HG03520 (cell line): ENCODE measurements around the gene RUNX1.

Experiments used
- ATAC-seq: cut with Tn5 transposase; IDR thresholded peaks from one replicate; pipeline ENCODE4 v1.9.1; 2021; ENCODE audit warnings: mild to moderate bottlenecking, moderate library complexity; ENCODE audit not compliant: unreplicated experiment

The RUNX1 gene

DNA sequence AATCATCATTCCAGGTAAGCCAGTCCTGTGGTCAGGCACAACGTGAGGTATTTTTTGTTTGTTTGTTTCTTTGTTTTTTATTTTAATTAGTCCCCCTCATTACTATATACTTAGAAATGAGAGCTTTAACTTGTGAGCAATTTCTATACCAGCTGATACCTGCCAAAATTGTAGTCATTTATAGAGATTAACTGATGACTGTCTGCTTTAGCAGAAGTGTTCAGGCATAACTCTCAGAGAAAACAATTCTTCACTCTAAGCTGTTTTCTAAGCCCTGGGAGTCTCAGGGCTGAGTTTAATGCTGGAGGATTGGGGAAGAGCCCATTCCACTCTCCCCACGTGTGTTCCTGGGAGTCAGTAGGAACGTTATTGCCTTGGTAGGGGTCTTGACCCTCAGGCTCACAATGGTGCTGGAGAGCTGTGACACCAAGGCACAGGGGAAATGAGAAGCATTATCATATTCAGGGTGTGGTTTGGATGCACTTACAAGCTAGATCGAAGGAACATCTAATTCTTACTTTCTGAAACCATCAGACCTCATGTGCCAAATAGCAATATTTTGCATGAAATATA, 212.1 kb downstream of the RUNX1 start:
- ATAC-seq = no peak

DNA sequence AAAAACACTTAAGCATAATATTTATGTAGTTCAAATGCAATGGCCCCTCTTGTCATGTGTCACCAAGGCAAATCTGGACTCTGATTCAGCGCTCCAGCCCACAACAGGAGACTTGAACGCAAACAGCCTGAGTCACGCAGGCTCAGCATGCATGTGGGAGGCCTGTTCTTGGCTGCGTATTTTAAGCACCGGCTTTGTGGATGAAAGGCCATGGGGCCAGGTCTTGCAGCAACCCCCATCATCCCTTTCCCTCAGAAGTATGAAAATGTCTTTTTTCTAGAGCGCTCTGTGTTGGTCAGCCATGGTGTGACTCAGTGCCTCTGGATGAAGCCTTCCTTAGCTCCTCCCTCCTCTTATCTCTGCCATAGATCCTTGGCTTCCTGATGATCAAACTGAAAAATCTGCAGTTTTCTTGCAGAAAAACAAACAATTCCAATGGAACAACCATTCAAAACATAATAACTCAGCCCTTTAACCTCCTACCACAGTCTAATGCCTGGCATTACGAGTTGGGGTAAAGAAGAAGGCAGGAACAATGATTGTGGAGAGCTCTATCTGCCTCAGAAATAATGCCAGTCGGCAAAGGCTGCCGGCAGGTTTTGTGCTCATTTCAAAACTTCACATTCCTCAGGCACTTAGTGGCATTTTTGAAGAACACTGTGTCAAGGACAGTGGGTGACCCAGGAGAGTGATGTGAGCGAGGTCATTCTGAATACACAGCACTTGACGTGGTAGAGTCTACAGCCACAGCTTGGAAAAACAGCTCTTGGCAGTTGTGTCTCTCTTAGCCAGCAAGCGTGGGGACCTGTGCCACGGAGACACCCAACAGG, 212.8 kb downstream of the RUNX1 start:
- no peak for ATAC-seq

DNA sequence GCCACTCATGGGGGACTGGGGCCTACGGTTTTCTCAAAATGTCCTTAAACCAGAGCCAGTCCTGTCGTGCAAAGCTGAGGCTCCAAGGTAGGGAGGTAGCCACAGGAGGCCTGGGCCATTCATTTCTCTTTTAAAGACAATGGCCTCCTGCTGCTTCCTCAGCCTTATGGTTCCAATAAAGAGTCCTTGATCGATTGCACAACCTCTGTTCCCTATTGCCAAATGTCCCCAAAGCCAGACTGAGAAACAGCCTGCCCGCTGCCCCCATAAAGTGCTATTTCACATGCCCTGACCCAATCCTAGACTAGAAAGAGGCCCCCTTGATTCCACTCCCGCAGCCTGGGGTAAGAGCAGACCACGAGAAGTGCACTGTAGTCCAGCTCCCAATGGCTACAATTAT, 213.6 kb downstream of the RUNX1 start:
- no peak for ATAC-seq

DNA sequence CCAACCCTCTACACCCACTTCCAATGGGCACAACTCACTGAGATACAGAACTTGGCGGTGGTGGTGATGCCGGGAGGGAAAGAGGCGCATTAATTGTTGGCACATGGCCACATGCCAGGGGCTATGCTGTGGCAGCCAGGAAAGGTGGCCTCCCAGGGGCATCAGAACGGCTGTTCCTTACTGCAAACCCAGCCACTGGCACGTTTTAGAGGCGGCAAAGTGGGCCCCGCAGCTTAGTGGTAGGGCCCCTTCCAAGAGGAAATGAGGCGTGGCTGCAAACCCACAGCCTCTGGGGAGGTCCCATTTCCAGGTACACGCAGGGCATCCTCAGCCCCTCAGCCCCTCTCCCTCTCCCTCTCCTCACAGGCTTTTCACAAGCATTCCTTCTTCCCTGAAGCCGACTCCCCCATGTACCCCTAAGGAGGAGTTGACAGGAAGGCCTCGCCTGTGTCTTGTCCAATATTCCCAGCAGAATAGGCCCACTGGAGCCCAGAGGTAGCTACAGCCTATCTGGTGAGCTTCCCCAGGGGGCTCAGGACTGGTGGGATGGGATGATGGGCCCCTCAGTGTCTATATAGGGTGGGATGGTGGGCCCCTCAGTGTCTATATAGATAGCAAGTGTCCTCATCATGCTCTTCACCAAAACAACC, 214.1 kb downstream of the RUNX1 start:
- no peak for ATAC-seq

DNA sequence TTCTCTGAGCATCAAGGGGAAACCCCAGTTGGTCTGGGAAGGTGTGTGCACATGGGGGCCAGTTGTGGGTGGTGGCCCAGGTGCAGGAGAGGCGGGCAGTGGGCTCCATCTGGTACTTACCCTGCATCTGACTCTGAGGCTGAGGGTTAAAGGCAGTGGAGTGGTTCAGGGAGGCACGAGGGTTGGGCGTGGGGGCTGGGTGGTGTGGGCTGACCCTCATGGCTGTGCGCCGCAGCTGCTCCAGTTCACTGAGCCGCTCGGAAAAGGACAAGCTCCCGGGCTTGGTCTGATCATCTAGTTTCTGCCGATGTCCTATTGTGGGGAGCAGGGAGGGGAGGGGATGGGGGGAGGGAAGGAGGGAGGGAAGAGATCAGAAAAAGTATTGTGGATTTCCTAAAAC, 214.8 kb downstream of the RUNX1 start:
- ATAC-seq = no peak

DNA sequence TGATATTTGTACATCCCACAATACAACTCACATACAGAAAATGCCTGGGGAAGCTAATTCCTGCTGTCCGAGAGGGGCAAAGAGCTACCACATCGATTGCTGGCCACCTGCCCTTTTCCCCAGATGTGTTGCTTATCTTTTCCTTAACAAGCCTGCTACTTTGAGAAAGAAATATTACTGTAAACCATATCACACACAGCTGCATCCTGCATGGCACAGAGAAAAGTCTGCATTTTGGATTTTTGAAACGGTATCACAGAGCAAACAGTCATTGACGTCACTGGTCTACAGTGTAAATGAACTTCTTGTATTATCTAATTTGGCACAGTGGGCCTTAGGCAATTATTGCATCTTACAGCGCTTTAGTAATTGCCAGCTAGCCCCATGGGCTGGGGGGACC, 215.6 kb downstream of the RUNX1 start:
- no peak for ATAC-seq

DNA sequence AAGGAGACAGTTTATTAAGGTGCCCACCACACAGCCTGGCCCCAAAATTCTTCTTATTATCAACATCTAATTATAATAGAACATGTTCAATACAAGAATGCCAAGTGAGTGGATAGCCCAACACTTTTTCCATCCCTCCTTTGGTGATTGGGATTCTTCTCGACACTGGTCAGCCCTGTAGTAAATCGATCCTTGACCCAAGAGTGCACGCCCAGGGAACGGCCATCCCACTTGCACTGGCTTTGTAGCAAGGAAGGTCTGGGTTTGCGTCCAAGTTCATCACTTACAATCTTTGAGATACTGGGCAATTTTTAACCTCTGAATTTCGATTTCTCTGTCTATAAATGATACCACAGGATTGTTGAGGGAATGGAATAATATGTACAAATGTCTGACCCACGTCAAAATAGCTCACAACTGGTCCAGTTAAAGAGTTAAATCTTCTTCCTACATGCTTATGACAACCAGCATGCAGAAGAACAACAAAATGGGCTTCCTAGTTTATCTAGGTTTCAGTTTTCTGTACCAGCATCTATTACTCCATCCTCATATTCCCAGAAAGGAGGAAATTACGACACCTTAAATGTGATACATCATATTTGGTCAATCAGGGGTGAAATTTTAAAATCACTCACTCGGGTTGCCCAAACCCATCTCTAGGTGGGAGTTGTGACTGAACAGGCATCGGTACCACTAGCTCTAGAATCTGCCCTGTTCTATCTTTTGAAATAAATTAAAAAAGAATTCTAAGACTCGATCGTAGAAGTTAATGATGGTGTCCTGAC, 218.5 kb downstream of the RUNX1 start:
- ATAC-seq = no peak

DNA sequence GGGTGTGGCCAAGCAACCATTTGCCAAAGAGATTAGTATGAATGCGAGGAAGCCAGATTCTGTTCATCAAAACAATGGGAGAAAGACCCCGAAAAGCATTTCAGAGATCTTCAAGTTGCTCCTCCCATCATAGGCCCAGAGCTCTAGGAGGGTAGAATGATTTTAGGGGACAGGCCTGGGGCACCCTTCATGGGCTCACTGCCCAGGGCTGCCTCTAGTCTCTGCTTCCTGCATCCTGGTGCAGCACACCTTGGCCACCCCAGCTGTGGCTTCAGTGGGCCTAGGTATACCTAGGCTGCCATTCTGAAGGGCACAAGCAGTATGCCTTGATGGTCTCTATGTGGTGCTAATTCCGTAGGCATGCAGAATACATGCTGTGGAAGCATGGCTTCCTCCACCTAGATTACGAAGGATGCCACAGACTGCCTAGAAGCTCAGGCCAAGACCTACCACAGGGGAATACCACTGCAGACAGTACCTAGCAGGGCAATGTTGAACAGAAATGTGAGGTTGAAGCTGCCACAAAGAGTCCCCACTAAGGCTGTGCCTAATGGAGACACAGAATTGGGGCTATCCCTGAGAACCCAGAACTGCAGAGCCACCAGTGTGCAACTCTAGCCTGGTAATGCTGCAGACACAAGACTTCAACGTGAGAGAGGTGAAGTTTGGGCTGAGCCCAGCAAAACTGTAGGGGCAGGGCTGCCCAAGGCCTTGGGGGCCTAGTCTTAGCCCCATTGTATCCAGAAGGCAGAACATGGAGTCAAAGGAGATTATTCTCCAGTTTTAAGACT, 221.5 kb downstream of the RUNX1 start:
- no peak for ATAC-seq

DNA sequence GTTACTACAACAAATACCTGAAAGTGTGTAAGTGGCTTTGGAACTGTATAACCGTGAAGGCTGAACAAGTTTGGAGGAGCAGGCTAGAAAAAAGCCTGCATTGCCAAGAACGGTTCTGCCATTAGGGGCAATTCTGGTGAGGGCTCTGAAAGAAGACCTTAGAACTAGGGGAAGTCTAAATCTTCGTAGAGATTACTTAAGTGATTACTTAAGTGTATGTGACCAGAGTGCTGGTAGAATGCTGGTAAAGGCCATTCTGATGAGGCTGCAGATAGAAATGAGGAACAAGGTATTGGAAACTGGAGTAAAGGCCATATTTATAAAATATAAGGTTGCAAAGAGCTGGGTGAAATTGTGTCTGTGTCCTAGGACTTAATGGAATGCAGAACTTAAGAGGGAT, 222.3 kb downstream of the RUNX1 start:
- ATAC-seq = no peak

DNA sequence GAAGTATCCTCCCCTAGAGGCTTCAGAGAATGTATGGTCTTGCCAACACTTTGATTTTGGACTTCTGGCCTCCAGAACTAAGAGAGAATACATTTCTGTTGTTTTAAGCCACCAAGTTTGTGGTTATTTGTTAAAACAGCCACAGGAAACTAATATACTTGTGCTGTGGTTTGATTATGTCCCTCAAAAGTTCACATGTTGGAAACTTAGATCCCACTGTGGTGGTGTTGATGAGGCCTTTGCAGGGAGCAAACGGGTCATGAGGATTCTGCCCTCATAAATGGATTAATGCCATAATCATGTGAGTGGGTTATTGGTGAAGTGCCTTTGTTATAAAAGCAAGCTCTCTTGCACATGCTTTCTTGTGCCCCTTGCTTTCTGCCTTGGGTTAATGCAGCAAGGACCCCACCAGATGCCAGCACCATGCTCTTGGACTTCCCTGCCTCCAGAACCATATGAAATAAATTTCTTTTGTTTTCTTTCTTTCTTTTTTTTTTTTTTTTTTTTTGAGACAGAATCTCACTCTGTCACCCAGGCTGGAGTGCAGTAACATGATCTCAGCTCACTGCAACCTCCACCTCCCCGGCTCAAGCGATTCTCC, 223.1 kb downstream of the RUNX1 start:
- ATAC-seq = no peak

DNA sequence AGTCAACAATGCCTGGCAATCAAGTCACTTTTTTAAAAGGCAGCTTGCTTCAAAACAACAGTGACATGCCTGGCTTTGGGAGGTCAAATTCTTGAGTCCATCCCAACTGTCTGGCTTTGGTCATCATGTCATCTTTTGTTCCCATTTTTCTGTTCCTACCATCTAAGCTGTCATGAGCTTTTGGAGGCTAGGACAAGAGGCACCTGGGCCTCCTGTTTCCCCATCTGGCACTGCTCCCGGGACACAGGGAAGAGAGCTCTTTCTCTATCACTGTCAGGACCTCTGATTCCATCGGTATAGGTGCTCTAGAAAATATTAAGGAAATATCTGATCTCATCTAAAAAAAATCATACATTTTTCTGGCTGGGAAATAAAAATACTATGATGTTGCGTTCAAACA, 224.0 kb downstream of the RUNX1 start:
- no peak for ATAC-seq

DNA sequence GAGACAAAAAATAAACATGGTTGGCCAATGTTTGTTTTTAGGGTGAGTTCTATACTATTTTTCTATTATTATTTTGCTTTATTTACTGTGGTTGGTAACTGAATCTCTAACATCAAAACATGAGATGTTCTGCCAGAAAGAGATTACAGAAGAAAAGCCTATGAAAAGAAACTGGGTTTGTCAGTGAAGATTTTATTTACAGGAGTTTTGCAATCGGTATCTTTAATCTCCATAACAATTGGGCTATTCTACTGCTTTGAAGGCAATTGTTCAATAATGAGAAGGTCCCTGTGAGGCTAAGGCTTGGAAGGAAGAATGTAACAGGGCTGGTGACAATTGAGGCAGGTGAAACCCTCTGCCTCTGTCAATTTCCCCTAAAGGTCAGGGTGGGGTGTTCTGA, 224.8 kb downstream of the RUNX1 start:
- no peak for ATAC-seq

DNA sequence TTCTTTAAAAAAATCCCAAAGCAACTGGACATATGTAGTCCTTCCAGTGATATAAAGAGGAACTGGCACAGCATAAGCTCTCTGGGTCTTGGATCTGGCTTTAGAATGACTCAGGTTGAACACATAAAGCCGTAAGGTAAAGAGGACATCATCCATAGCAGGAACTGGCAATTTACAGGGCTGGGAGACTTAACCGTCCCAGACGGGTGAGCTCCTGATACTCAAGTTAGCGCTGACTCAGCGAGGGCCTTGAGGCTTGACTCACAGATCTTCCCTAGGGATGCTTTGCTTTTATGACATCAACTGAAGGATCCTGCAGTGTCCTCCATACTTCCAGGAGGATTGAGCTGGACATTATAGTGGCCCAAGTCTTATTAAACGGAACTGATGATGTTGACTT, 226.2 kb downstream of the RUNX1 start:
- no peak for ATAC-seq

DNA sequence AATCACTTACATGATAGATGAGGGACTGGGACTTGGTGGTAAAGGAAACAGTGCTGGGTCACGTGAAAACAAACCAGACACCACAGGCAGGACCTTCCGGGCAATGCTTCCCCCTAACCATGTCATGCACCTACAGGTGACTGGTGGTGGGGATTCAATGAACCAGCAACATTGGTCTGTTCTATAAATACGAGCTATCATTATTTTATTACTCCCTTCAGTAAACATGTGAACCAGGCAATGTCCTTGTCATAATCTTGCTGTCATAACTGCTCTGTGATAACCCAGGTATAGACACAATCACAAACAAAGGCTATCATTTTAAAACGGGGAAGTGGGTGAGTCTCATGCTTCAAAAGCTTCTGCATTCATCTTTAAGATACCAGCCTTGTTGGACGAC, 226.9 kb downstream of the RUNX1 start:
- ATAC-seq = no peak

DNA sequence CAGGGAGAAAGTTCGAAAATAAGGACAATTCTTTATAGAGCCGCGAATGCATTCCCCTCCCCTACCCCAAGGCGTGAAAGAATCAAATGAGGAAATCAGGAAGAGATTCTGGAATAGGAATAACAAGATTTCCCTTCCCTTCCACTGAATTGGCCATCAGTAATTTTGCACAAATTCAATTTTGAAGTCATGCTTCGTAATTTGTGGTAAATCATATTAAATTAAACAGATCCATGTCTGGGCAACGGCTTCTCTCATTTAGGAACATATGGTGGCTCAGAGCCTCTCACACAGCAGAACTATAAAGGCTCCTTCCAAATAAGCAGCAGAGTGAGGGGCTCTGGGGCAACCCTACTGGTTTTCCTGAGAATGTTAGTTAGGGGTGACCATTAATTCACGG, 227.4 kb downstream of the RUNX1 start:
- ATAC-seq = no peak

DNA sequence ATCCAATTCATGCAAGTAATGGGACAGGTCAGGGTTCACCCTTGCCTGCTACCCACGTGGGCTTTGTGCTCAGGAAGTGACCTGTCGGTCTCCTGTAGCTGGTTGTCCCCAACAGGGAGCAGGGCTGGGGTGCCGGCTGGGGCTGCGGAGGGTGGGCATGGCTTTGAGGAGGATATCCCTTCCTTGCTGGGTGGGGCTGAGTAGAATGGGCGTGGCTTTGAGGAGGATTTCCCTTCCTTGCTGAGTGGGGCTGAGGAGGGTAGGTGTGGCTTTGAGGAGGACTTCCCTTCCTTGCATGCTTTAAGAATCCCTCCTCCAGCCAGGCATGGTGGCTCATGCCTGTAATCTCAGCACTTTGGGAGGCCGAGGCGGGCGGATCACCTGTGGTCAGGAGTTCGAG, 229.1 kb downstream of the RUNX1 start:
- ATAC-seq = no peak

DNA sequence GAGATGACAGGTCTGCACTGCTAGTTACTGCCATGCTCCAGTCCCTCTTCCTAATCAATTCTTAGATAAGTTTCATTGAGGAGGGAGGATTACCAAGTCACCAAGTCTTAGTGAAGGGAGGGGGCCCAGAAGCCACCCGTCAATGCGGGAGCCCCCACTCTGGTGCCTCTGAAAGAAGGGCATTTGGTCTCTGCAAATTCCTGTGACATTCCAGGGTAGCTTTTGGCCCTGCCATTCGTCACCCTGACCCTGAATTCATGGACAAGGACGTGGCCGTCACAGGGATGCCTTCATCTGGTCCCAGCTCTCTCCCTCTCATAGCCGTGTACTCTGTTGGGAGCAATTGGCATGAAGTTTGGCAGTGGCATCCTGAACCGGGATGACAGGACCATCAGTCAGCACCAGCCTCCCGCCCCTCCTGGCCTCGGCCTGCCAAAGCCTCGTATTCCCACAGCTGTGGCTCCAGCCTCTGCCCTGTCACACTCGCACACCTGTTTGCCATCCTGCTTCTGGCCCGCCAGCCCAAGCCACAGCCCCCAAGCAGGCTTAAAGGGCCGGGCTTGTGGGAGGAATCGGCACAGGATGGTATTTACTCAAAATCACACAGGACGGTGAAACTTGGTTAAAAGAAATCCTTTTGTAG, 229.6 kb downstream of the RUNX1 start:
- no peak for ATAC-seq

DNA sequence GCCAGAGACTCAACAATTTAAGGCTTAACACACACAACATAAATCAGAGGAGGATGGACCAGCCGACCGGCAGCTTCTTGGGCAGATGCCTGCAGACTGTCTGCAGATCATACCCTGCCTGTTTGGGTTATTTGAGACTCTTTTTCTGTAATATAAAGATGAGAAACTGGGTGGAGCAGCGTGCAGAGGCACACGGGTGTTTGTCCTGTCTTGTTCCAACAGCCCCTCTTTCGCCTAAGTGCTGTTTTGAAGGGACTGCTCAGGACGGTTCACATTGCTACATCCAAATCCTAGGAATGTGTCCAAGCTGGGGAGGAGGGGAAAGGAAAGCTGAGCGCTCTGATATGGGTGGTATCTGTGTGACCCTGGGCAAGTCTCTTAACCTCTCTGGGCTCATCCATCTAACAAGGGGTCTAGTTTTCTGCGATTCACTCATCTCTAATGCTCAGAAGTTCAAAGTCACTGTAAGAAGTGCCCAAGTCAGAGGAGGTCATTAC, 230.4 kb downstream of the RUNX1 start:
- no peak for ATAC-seq

DNA sequence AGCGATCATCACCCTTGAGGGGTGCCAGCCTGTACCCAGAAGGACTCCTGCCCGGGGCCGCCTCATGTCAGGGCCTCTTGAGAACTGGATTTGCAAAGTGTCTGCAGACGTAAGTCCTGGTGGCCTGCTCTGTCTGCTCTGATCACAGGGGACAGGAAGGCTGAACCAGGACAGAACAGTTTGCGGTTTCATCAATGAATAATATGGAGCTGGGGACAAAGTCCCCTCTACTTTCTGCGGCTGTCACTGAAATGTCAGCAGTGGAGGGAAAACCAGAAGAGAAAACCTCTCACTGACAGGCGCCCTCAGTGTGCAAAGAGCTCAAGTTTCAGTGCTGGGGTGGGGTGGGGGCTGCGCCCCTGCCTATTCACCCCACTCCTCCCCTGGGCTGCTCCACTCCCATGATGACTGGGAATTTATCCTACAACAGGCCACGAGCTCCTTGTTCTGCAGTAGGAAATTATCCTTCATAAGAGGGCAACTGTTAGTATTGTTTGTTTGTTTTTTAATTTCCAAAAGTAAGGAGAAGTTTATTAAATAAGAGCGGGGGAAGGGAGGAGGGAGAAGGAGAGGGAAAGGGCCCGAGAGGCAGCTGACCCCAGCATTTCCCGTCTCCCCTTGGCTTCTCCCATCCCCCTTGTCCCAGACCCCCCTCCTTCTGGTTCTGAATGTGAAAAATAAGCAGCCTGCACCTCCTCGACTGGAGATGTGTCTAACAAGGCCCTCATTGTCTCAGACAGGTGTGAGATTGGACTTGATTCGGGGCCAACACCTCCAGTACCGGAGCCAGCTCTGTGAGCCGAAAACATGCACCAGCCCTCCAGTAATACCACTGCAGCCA, 231.1 kb downstream of the RUNX1 start:
- no peak for ATAC-seq
